ENCODE measurements around the gene CDH12.

The CDH12 gene

GRCh38 chr5:22460189-22460588, 393.0 kb downstream of the CDH12 start:
- no peak for TF ChIP-seq CEBPB (IDR thresholded peaks at IDR 0.05)
- TF ChIP-seq EP300 (IDR thresholded peaks at IDR 0.05; ENCODE audit: borderline replicate concordance), result no peak
- TF ChIP-seq TCF12 (IDR thresholded peaks at IDR 0.05; ENCODE audit: low read depth), result no peak
- no peak for TF ChIP-seq ZBTB7A (IDR thresholded peaks at IDR 0.05; ENCODE audit: low read depth)
- TF ChIP-seq TEAD4 (IDR thresholded peaks at IDR 0.05), result no peak
- TF ChIP-seq TAF1 (IDR thresholded peaks at IDR 0.05; ENCODE audit: low read depth), result no peak
- TF ChIP-seq RAD21 (IDR thresholded peaks at IDR 0.05; ENCODE audit: low read depth), result no peak
- no peak for TF ChIP-seq YY1 (IDR thresholded peaks at IDR 0.05; ENCODE audit: low read depth)
- no peak for TF ChIP-seq MAX (IDR thresholded peaks at IDR 0.05)
- no peak for TF ChIP-seq NFIC (IDR thresholded peaks at IDR 0.05)
- no peak for TF ChIP-seq FOXM1 (IDR thresholded peaks at IDR 0.05; ENCODE audit: borderline replicate concordance, low read depth)
- TF ChIP-seq CREB1 (IDR thresholded peaks at IDR 0.05; ENCODE audit: low read depth), result no peak
- no peak for TF ChIP-seq USF1 (IDR thresholded peaks at IDR 0.05)
- TF ChIP-seq REST (IDR thresholded peaks at IDR 0.05; ENCODE audit: low read depth), result no peak
- TF ChIP-seq EGR1 (IDR thresholded peaks at IDR 0.05), result no peak

GRCh38 chr5:22432905-22433304, 420.2 kb downstream of the CDH12 start:
- TF ChIP-seq RAD21 (IDR thresholded peaks at IDR 0.05; ENCODE audit: low read depth) (no peak), TEAD4 (IDR thresholded peaks at IDR 0.05) (no peak), FOXM1 (IDR thresholded peaks at IDR 0.05; ENCODE audit: borderline replicate concordance, low read depth) (no peak), CREB1 (IDR thresholded peaks at IDR 0.05; ENCODE audit: low read depth) (no peak), CEBPB (IDR thresholded peaks at IDR 0.05) (no peak), MAX (IDR thresholded peaks at IDR 0.05) (no peak), ZBTB7A (IDR thresholded peaks at IDR 0.05; ENCODE audit: low read depth) (no peak), EGR1 (IDR thresholded peaks at IDR 0.05) (no peak), REST (IDR thresholded peaks at IDR 0.05; ENCODE audit: low read depth) (no peak), EP300 (IDR thresholded peaks at IDR 0.05; ENCODE audit: borderline replicate concordance) (no peak), TCF12 (IDR thresholded peaks at IDR 0.05; ENCODE audit: low read depth) (no peak), NFIC (IDR thresholded peaks at IDR 0.05) (no peak), USF1 (IDR thresholded peaks at IDR 0.05) (no peak), TAF1 (IDR thresholded peaks at IDR 0.05; ENCODE audit: low read depth) (no peak), YY1 (IDR thresholded peaks at IDR 0.05; ENCODE audit: low read depth) (no peak)

- TF ChIP-seq RAD21 (IDR thresholded peaks at IDR 0.05; ENCODE audit: low read depth), result no peak
- no peak for TF ChIP-seq YY1 (IDR thresholded peaks at IDR 0.05; ENCODE audit: low read depth)
Measured at GRCh38 chr5:22431840-22432239, 421.3 kb downstream of the CDH12 start.

GRCh38 chr5:22431406-22431805, 421.7 kb downstream of the CDH12 start:
- TF ChIP-seq ZBTB7A (IDR thresholded peaks at IDR 0.05; ENCODE audit: low read depth) (no peak), TEAD4 (IDR thresholded peaks at IDR 0.05) (no peak), RAD21 (IDR thresholded peaks at IDR 0.05; ENCODE audit: low read depth) (no peak), NFIC (IDR thresholded peaks at IDR 0.05) (no peak), EP300 (IDR thresholded peaks at IDR 0.05; ENCODE audit: borderline replicate concordance) (no peak), REST (IDR thresholded peaks at IDR 0.05; ENCODE audit: low read depth) (no peak), CREB1 (IDR thresholded peaks at IDR 0.05; ENCODE audit: low read depth) (no peak), TCF12 (IDR thresholded peaks at IDR 0.05; ENCODE audit: low read depth) (no peak), USF1 (IDR thresholded peaks at IDR 0.05) (no peak), YY1 (IDR thresholded peaks at IDR 0.05; ENCODE audit: low read depth) (no peak), TAF1 (IDR thresholded peaks at IDR 0.05; ENCODE audit: low read depth) (no peak), EGR1 (IDR thresholded peaks at IDR 0.05) (no peak), CEBPB (IDR thresholded peaks at IDR 0.05) (no peak), FOXM1 (IDR thresholded peaks at IDR 0.05; ENCODE audit: borderline replicate concordance, low read depth) (no peak), MAX (IDR thresholded peaks at IDR 0.05) (no peak)
